ENCODE measurements around the gene SMG9.

- TF ChIP-seq TAF1 (IDR thresholded peaks at IDR 0.05; ENCODE audit: borderline replicate concordance, insufficient read depth, low read length) (no peak), POLR2AphosphoS5 (IDR thresholded peaks at IDR 0.05; ENCODE audit: low read depth, low read length) (no peak), SIN3A (IDR thresholded peaks at IDR 0.05; ENCODE audit: borderline replicate concordance, insufficient read depth, low read length) (no peak), REST (IDR thresholded peaks at IDR 0.05; ENCODE audit: insufficient read depth in 1 of 2, low read depth in 2 of 2, low read length in 2 of 2) (no peak), FOXP2 (optimal IDR thresholded peaks at IDR 0.05; ENCODE audit: borderline replicate concordance, extremely low read depth, extremely low read length, insufficient read depth) (no peak)
Measured at GRCh38 chr19:43760941-43761340, 6.2 kb upstream of the SMG9 start.
